ENCODE results near the gene NAA11. TPM values are rescaled to one million over a fixed set of nuclear protein-coding genes. Genes with fewer than 3 reads are reported as not detected.

The NAA11 gene
- total RNA-seq, 1 donor from 2014 or later, result not detected

- Mint-ChIP-seq H3K27ac (no peak overlapping the region), H3K4me1 (no peaks in the 10 kb centered on the region), H3K27me3 (ENCODE audit: low read depth) (no peaks in the 10 kb centered on the region), H3K36me3 (peaks cover 19% of the 10 kb centered on the region), H3K9me3 (peaks cover 45% of the 10 kb centered on the region), H3K4me3 (no peak overlapping the region)
- no peak for TF ChIP-seq CTCF (IDR thresholded peaks at IDR 0.05; ENCODE audit: unreplicated experiment)
- no peak for DNase-seq (ENCODE audit: low spot score in 2 of 2, unreplicated experiment in 2 of 2)
Measured at GRCh38 chr4:79341893-79342653, 16.2 kb upstream of the NAA11 start.

GRCh38 chr4:79340568-79340967, 14.7 kb upstream of the NAA11 start:
- Mint-ChIP-seq H3K4me1 (no peaks in the 10 kb centered on the region), H3K27ac (no peak overlapping the region), H3K27me3 (ENCODE audit: low read depth) (no peaks in the 10 kb centered on the region), H3K9me3 (peaks cover 36% of the 10 kb centered on the region), H3K36me3 (peaks cover 18% of the 10 kb centered on the region), H3K4me3 (no peak overlapping the region)
- DNase-seq (ENCODE audit: low spot score in 2 of 2, unreplicated experiment in 2 of 2), result no peak
- TF ChIP-seq CTCF (IDR thresholded peaks at IDR 0.05; ENCODE audit: unreplicated experiment), result no peak

GRCh38 chr4:79338148-79338547, 12.3 kb upstream of the NAA11 start:
- Mint-ChIP-seq H3K27me3 (ENCODE audit: low read depth) (no peaks in the 10 kb centered on the region), H3K4me3 (no peak overlapping the region), H3K36me3 (peaks cover 7% of the 10 kb centered on the region), H3K4me1 (no peaks in the 10 kb centered on the region), H3K9me3 (peaks cover 20% of the 10 kb centered on the region), H3K27ac (no peak overlapping the region)
- no peak for TF ChIP-seq CTCF (IDR thresholded peaks at IDR 0.05; ENCODE audit: unreplicated experiment)
- DNase-seq (ENCODE audit: low spot score in 2 of 2, unreplicated experiment in 2 of 2), result no peak

- no peak for DNase-seq (ENCODE audit: low spot score in 2 of 2, unreplicated experiment in 2 of 2)
- no peak for TF ChIP-seq CTCF (IDR thresholded peaks at IDR 0.05; ENCODE audit: unreplicated experiment)
- Mint-ChIP-seq H3K27me3 (ENCODE audit: low read depth) (no peaks in the 10 kb centered on the region), H3K36me3 (no peaks in the 10 kb centered on the region), H3K4me3 (no peak overlapping the region), H3K9me3 (no peaks in the 10 kb centered on the region), H3K27ac (no peak overlapping the region), H3K4me1 (peaks cover 8% of the 10 kb centered on the region)
Measured at GRCh38 chr4:79334783-79335182, 8.9 kb upstream of the NAA11 start.

- H3K9me3 Mint-ChIP-seq, result no peaks in the 10 kb centered on the region
- H3K4me1 Mint-ChIP-seq, result peaks cover 8% of the 10 kb centered on the region
- no peaks in the 10 kb centered on the region for H3K27me3 Mint-ChIP-seq (ENCODE audit: low read depth)
- no peak overlapping the region for H3K27ac Mint-ChIP-seq
- no peak for TF ChIP-seq CTCF (IDR thresholded peaks at IDR 0.05; ENCODE audit: unreplicated experiment)
- no peak overlapping the region for H3K4me3 Mint-ChIP-seq
- H3K36me3 Mint-ChIP-seq, result no peaks in the 10 kb centered on the region
- no peak for DNase-seq (ENCODE audit: low spot score in 2 of 2, unreplicated experiment in 2 of 2)
Measured at GRCh38 chr4:79334341-79334740, 8.5 kb upstream of the NAA11 start.

Measured in mesothelial cell of epicardium (in vitro differentiated cells).